ENCODE data around the gene CCDC124.
"Not testable (repeated sequence)": the region's sequence is repeated elsewhere in the genome, so short reads cannot be mapped to it uniquely, and the experiment has no call there.

Gene CCDC124

GRCh38 chr19:17982430-17982829 lies 49.6 kb downstream of the CCDC124 start:
- H3K27me3 Mint-ChIP-seq (ENCODE audit: low read depth): no peaks in the 10 kb centered on the region
- H3K9me3 Mint-ChIP-seq: no peaks in the 10 kb centered on the region
- H3K4me3 Mint-ChIP-seq: no peak overlapping the region
- H3K27ac Mint-ChIP-seq: no peak overlapping the region
- TF ChIP-seq CTCF (IDR thresholded peaks at IDR 0.05; ENCODE audit: unreplicated experiment in 3 of 3): no peak
- H3K36me3 Mint-ChIP-seq (ENCODE audit: low read depth): peaks cover 17% of the 10 kb centered on the region
- H3K4me1 Mint-ChIP-seq: no peaks in the 10 kb centered on the region

DNA sequence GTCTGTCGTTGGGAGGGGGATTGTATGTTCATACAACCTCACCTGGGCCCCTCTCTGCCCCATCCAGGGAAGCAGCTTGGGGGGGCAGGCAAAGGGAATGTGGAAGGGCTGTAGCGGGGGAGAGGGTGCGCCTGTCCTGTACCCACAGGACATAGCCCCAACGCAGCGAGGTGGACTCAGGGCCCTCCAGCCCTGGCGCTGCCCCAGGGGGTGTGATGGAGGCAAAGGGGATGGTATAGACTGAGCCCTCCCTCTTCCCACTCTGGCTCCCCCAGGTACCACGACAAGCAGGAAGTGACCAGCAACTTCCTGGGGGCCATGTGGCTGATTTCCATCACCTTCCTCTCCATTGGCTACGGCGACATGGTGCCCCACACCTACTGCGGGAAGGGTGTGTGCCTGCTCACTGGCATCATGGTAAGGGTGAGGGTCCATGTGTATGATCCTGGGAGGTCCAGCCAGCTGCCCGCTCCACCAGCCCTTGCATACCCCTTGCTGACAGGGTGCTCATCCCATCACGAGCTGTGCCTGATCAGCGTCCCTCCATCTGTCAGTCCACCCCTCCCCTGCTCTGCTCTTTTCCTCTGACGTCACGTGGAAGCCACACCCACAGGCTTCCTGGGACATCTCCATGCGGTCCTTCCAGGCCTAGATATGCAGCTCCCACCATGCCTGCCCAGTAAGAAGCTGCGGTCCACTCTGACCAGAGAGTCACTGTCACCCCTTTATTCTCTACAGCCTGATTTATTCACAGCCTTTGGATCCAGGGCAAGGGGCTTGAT lies 52.4 kb downstream of the CCDC124 start:
- Mint-ChIP-seq H3K36me3 (ENCODE audit: low read depth) (peaks cover 17% of the 10 kb centered on the region), H3K27me3 (ENCODE audit: low read depth) (no peaks in the 10 kb centered on the region), H3K27ac (no peak overlapping the region), H3K4me1 (no peaks in the 10 kb centered on the region), H3K9me3 (no peaks in the 10 kb centered on the region), H3K4me3 (no peak overlapping the region)
- no peak for TF ChIP-seq CTCF (IDR thresholded peaks at IDR 0.05; ENCODE audit: unreplicated experiment in 3 of 3)

- H3K4me1 Mint-ChIP-seq; H3K9me3 Mint-ChIP-seq; H3K4me3 Mint-ChIP-seq; H3K27me3 Mint-ChIP-seq (ENCODE audit: low read depth); H3K27ac Mint-ChIP-seq: not testable (repeated sequence)
- H3K36me3 Mint-ChIP-seq (ENCODE audit: low read depth): peaks cover 17% of the 10 kb centered on the region
These were observed 53.8 kb downstream of the CCDC124 start for GRCh38 chr19:17986569-17986968.

- H3K9me3 Mint-ChIP-seq: no peaks in the 10 kb centered on the region
- no peak overlapping the region for H3K4me3 Mint-ChIP-seq
- no peak for TF ChIP-seq CTCF (IDR thresholded peaks at IDR 0.05; ENCODE audit: unreplicated experiment in 3 of 3)
- peaks cover 13% of the 10 kb centered on the region for H3K36me3 Mint-ChIP-seq (ENCODE audit: low read depth)
- no peak overlapping the region for H3K27ac Mint-ChIP-seq
- H3K4me1 Mint-ChIP-seq: no peaks in the 10 kb centered on the region
- no peaks in the 10 kb centered on the region for H3K27me3 Mint-ChIP-seq (ENCODE audit: low read depth)
These were observed 55.3 kb downstream of the CCDC124 start for GRCh38 chr19:17988161-17988560.

- H3K9me3 Mint-ChIP-seq: no peaks in the 10 kb centered on the region
These were observed 56.7 kb downstream of the CCDC124 start for GRCh38 chr19:17989425-17990094.

More at GRCh38 chr19:17989425-17990094, 56.7 kb downstream of the CCDC124 start:
- Mint-ChIP-seq H3K4me3 (no peak overlapping the region), H3K36me3 (ENCODE audit: low read depth) (peaks cover 13% of the 10 kb centered on the region), H3K4me1 (no peaks in the 10 kb centered on the region), H3K27ac (no peak overlapping the region), H3K27me3 (ENCODE audit: low read depth) (no peaks in the 10 kb centered on the region)
- TF ChIP-seq CTCF (IDR thresholded peaks at IDR 0.05; ENCODE audit: unreplicated experiment in 3 of 3): no peak

All from nephron (organoid).